Measurements from ENCODE around the gene UBE2I.

DNA sequence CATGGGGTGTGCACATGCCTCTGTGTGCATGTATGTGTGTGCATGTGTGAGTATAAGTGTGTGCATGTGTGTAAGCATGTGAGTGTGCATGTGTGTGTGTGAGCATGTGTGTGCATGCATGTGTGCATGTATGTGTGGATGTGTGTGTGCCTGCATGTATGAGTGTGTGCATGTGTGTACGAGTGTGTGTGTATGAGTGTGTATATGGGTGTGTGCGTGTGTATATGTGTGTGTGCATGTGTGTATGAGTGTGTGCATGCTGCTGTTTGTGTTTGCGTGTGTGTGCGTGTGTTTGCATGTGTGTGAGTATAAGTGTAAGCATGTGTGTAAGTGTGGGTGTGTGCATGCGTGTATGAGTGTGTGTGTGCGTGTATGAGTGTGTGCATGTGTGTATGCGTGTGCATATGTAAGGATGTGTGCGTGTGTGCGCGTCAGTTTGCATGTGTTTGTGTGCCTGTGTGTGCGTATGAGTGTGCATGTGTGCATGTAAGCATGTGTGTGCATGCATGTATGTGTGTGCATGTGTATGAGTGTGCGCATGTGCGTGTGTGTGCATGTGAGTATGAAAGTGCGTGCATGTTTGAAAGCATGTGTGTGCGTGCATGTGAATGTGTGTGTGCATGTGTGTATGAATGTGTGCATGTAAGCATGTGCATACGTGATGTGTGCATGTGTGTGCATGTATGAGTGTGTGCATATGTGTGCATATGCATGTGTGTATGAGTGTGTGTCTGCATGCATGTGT is 44.9 kb upstream of the UBE2I start:
- no peak for TF ChIP-seq EP300 (IDR thresholded peaks at IDR 0.05; ENCODE audit: low read depth)
- TF ChIP-seq, protein P1, sequence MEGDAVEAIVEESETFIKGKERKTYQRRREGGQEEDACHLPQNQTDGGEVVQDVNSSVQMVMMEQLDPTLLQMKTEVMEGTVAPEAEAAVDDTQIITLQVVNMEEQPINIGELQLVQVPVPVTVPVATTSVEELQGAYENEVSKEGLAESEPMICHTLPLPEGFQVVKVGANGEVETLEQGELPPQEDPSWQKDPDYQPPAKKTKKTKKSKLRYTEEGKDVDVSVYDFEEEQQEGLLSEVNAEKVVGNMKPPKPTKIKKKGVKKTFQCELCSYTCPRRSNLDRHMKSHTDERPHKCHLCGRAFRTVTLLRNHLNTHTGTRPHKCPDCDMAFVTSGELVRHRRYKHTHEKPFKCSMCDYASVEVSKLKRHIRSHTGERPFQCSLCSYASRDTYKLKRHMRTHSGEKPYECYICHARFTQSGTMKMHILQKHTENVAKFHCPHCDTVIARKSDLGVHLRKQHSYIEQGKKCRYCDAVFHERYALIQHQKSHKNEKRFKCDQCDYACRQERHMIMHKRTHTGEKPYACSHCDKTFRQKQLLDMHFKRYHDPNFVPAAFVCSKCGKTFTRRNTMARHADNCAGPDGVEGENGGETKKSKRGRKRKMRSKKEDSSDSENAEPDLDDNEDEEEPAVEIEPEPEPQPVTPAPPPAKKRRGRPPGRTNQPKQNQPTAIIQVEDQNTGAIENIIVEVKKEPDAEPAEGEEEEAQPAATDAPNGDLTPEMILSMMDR (IDR thresholded peaks at IDR 0.05), result no peak
- no peak for TF ChIP-seq POLR2AphosphoS5 (IDR thresholded peaks at IDR 0.05)

Measured in transverse colon (tissue), 4 donors.